ENCODE results near the gene CRACDL. TPM values are rescaled to one million over a fixed set of nuclear protein-coding genes. Genes with fewer than 3 reads are reported as not detected.

Gene CRACDL
- total RNA-seq, 4 donors from 2014 or later: 5.2 to 10.6 (median 8.1) TPM

- intact Hi-C loops (cut with DNase I): no loop called here
- H3K27me3 ChIP-seq: no peaks in the 10 kb centered on the region
- no peak overlapping the region for H3K4me3 ChIP-seq (replicated peaks in 1 of 3)
- no peaks in the 10 kb centered on the region for H3K36me3 ChIP-seq
- peak overlapping the region; percentile 91 to 96 (median 94) for H3K27ac ChIP-seq
- TF ChIP-seq CTCF (IDR thresholded peaks at IDR 0.05) (no peak), POLR2A (IDR thresholded peaks at IDR 0.05) (no peak)
- no peak for DNase-seq
- 75 to 84% methylated on average over 7 of the region's 7 CpGs for WGBS, 2 donors
- H3K9me3 ChIP-seq: no peaks in the 10 kb centered on the region
- peaks cover 14 to 18% of the 10 kb centered on the region in 2 donors for H3K4me1 ChIP-seq
Observed at GRCh38 chr2:98867539-98868309, 68.3 kb downstream of the CRACDL start.

DNA sequence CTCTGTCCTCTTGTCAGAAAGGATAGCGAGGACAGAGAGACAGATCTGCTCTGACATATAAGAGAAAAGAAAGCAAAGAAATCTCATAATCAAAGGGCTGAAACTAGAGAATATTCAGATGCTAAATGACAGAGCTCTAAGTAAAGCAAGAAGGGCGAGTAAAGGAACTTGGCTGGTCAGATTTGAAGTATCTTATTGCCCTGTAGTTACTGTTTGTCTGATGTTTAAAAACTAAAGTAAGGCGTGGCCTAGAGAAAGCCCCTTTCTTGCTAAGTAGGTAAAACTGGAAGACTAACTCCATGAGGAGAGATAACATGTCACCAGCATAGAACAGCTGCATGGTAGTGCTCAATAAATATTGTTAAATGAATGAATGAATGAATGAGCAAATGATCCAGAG lies 70.0 kb downstream of the CRACDL start:
- DNase-seq: no peak
- Histone ChIP-seq H3K4me1 (peaks cover 14 to 18% of the 10 kb centered on the region in 2 donors), H3K9me3 (no peaks in the 10 kb centered on the region), H3K27me3 (no peaks in the 10 kb centered on the region), H3K4me3 (replicated peaks in 1 of 3) (no peak overlapping the region), H3K36me3 (no peaks in the 10 kb centered on the region), H3K27ac (no peak overlapping the region)
- TF ChIP-seq POLR2A (IDR thresholded peaks at IDR 0.05): no peak
- TF ChIP-seq CTCF (IDR thresholded peaks at IDR 0.05): no peak
- 89 to 93% methylated on average over 3 of the region's 3 CpGs for WGBS, 2 donors
- intact Hi-C loops (cut with DNase I): no loop called here

DNA sequence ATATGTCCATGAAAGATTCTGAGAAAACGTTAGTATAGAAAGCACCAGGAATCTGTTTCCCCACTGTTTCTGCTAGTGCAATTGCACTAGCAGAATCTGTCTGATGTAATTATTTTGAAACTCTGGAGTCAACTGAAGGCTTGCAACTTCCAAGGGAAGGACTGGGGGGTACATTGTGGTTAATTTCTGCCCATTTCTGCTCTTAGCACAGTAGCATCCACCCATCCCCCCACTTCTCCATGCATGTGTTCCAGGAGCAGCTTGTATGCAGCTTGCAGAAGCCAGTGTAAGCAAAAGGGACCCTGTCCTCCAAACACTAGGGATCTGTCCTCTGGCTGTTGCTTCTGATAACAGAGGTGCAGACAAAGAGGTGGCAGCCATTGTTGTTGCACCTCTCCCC lies 74.4 kb downstream of the CRACDL start:
- intact Hi-C loops (cut with DNase I): no loop called here
- Histone ChIP-seq H3K9me3 (no peaks in the 10 kb centered on the region), H3K4me1 (no peaks in the 10 kb centered on the region), H3K36me3 (no peaks in the 10 kb centered on the region), H3K4me3 (replicated peaks in 1 of 3) (no peak overlapping the region), H3K27me3 (no peaks in the 10 kb centered on the region), H3K27ac (no peak overlapping the region)
- no peak for TF ChIP-seq POLR2A (IDR thresholded peaks at IDR 0.05)
- TF ChIP-seq CTCF (IDR thresholded peaks at IDR 0.05): no peak
- DNase-seq: no peak
- WGBS, 2 donors: 73 to 95% methylated on average over 1 of the region's 1 CpG

GRCh38 chr2:98859323-98859722 lies 76.7 kb downstream of the CRACDL start:
- no peak for TF ChIP-seq CTCF (IDR thresholded peaks at IDR 0.05)
- no peak for TF ChIP-seq POLR2A (IDR thresholded peaks at IDR 0.05)
- no peak for DNase-seq
- H3K4me3 ChIP-seq (replicated peaks in 1 of 3): no peak overlapping the region
- WGBS, 2 donors: 90 to 92% methylated on average over 2 of the region's 2 CpGs
- H3K36me3 ChIP-seq: no peaks in the 10 kb centered on the region
- H3K9me3 ChIP-seq: no peaks in the 10 kb centered on the region
- no peaks in the 10 kb centered on the region for H3K4me1 ChIP-seq
- no peak overlapping the region for H3K27ac ChIP-seq
- H3K27me3 ChIP-seq: no peaks in the 10 kb centered on the region
- intact Hi-C loops (cut with DNase I): no loop called here

- TF ChIP-seq CTCF (IDR thresholded peaks at IDR 0.05): no peak
- no peak overlapping the region for H3K4me3 ChIP-seq (replicated peaks in 1 of 3)
- DNase-seq: no peak
- no peak overlapping the region for H3K27ac ChIP-seq
- H3K36me3 ChIP-seq: no peaks in the 10 kb centered on the region
- no peaks in the 10 kb centered on the region for H3K4me1 ChIP-seq
- no peaks in the 10 kb centered on the region for H3K9me3 ChIP-seq
- intact Hi-C loops (cut with DNase I): no loop called here
- H3K27me3 ChIP-seq: no peaks in the 10 kb centered on the region
- 82 to 88% methylated on average over 1 of the region's 1 CpG for WGBS, 2 donors
Observed at GRCh38 chr2:98857001-98857400, 79.0 kb downstream of the CRACDL start.
